C4-2B (cell line): ENCODE data around the gene TRIP10.

ENCODE experiments used
- H3K27ac ChIP-seq: fragments of 450-650 bp; 2 replicates; pipeline ENCODE4 v1.5.1; 2017
- ZFX ChIP-seq: fragments of 450-650 bp; IDR thresholded peaks from 2 replicates; pipeline ENCODE4 v1.6.1; 2017
- TF ChIP-seq, protein P1 (sequence below): fragments of 450-650 bp; conservative IDR thresholded peaks from 2 replicates; pipeline ENCODE4 v1.5.1; 2017; ENCODE audit warnings: mild to moderate bottlenecking

Gene TRIP10

DNA sequence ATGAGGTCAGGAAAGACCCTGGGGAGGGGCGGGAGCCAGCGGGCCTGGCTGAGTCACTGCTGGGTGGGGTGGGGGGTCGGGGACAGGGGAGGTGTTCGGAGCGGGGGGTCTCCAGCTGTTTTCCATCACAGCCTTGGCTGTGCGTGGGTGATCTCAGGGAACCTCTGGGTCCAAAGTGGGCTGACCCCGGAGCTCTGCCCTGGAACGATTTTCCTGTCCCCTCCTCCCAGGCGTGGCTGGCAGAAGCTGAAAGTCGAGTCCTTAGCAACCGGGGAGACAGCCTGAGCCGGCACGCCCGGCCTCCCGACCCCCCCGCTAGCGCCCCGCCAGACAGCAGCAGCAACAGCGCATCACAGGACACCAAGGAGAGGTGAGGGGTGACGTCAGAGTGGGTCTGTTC is 10.6 kb downstream of the TRIP10 start:
- TF ChIP-seq, protein P1, sequence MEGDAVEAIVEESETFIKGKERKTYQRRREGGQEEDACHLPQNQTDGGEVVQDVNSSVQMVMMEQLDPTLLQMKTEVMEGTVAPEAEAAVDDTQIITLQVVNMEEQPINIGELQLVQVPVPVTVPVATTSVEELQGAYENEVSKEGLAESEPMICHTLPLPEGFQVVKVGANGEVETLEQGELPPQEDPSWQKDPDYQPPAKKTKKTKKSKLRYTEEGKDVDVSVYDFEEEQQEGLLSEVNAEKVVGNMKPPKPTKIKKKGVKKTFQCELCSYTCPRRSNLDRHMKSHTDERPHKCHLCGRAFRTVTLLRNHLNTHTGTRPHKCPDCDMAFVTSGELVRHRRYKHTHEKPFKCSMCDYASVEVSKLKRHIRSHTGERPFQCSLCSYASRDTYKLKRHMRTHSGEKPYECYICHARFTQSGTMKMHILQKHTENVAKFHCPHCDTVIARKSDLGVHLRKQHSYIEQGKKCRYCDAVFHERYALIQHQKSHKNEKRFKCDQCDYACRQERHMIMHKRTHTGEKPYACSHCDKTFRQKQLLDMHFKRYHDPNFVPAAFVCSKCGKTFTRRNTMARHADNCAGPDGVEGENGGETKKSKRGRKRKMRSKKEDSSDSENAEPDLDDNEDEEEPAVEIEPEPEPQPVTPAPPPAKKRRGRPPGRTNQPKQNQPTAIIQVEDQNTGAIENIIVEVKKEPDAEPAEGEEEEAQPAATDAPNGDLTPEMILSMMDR = no peak
- TF ChIP-seq ZFX = no peak
- H3K27ac ChIP-seq = no peak overlapping the region

DNA sequence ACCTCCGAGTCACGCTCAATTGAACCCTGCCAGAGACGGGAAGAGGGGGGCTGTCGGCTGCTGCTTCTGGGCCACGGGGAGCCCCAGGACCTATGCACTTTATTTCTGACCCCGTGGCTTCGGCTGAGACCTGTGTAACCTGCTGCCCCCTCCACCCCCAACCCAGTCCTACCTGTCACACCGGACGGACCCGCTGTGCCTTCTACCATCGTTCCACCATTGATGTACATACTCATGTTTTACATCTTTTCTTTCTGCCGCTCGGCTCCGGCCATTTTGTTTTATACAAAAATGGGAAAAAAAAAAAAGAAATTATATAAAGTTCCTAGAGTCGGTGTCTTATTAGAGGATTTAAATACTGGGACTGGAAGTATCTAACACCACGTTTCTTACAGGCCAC is 11.7 kb downstream of the TRIP10 start:
- no peak for TF ChIP-seq ZFX
- TF ChIP-seq, protein P1 = no peak
- H3K27ac ChIP-seq = no peak overlapping the region

DNA sequence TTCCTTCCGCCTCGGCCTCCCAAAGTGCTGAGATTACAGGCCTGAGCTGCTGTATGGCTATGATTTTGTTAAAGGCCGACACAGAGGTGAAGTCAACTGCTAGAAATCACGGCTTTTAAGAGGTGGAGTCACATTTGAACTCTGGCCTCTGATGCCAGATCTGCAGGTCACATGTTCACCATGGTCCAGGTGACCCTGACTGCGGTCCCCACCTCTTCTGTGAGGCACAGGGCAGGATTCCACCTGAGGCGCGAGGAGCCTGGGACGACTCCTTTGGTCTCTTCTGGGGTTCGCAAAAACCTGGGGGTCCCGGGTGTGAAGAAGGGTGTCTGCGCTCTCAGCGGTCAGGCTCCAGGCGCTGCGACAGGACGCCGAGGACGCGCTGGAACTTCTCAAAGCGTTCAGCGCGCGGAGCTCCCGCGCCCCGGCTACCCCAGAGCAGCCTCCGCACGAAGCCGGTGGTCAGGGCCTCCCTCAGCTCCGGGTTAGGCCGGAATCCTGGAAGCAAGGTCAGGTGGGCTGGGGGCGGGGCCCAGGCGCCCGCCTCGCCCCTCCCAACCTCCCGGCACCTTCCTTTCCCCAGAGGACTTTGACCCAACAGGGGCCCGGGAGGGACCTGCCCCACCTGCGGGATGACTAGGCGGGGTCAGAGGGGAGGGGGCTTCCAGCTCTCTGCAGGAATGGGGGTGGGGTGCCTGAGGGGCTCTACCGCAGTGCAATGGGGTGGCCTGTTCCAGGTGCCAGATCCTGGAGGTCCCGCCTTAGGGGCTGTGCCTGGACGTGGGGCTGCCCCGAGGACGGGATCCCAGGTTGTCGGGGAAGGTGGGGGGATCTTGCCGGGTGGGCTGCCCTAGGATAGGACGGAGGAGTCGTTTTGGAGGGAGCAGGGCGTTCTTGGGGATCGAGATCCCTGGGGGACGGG is 13.0 kb downstream of the TRIP10 start:
- TF ChIP-seq, protein P1 = no peak
- no peak for TF ChIP-seq ZFX
- H3K27ac ChIP-seq = no peak overlapping the region

DNA sequence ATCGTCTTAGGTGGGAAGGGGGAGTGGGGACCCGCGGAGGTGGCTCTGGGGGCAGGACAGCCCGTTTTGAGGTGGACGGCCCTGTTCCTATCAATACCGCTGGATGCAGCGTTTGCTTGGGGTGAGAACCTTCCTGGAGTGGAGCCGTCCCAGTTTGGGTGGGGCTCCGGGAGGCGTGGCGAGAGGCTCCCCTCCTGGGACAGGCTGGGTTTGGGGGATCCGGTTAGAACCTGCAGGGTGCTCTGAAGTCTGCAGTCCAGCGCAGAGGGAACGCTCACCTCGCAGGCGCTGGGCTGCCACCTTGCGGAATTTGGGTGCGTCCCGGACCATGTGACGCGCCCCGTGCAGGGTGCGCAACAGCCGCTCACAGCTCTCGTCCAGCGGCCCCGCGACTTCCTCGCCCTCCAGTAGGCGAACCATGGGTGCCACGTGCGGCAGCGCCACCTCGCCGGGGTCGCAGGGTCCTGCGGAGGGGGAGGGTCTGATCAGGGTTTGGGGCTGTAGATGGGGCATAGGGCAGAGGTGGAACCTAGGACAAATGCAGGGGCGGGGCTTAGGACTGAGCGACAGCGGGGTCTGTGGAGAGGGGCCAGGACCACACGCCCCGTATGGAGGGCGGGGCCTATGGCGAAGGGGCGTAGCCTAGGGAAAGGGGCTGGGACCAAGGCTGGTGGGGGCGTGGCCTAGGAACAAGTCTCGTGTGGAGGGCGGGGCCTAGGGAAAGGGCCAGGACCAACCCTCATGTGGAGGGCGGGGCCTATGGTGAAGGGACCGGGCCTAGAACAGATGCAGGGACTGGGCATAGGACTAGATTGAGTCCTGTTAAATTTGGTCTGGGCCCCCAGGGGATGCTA is 13.9 kb downstream of the TRIP10 start:
- TF ChIP-seq ZFX = no peak
- no peak overlapping the region for H3K27ac ChIP-seq

DNA sequence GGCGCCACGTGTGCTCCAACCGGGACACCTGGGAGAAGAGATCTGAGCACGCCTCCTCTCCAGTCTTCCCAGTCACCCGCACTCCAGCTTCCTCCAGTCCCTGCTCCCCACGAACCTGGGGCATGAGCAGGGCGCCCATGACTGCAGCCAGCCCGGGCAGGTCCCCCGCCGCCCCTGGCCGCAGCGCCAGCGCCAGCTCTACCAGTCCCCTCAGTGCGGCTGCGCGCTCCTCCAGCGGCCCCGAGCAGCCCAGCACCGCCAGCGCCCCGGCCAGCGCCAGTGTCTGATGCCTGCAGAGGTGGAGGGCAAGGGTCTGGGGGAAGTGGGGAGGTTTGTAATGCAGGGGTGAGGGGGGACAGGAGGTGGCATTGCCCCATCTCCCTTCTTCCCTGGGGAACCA is 14.7 kb downstream of the TRIP10 start:
- H3K27ac ChIP-seq = no peak overlapping the region
- TF ChIP-seq, protein P1 = no peak
- TF ChIP-seq ZFX = no peak

DNA sequence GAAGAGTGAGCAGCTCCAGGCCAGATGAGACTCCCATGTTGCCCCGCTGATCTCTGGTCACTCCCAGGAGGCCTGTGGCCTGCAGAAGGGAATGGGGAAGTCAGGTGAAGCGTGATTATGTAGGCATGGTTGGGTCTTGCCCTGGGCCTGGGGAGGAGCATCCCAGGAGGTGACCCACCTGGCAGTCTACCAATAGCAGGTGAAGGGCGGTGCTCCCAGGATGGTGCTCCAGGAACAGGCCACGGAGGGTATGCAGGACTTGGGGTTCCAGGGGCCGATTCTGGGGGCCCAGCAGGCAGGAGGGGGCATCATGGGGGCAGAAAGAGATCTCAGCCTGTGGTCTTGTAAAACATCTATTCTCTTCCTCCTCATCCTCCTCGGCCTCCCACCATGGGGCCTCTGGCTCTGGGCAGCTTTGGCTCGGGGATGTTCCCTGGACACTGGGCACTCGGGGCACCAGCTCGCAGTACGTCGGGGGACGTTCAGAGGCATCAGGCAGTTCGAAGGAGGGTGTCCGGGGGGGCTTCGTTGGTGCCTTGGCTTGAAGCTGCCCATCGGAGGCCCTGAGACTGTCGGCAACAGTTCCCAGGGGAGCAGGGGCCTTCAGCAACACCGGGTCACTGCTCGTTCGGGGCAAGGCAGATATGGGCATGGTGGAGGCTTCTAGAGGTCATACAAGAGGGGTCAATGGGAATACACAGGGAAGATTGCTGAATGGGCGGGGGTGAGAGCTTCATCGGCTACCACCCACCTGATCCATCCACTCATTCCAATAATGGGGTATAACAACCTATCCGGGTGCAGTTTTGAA is 15.4 kb downstream of the TRIP10 start:
- TF ChIP-seq, protein P1 = no peak
- TF ChIP-seq ZFX = no peak
- H3K27ac ChIP-seq = no peak overlapping the region

DNA sequence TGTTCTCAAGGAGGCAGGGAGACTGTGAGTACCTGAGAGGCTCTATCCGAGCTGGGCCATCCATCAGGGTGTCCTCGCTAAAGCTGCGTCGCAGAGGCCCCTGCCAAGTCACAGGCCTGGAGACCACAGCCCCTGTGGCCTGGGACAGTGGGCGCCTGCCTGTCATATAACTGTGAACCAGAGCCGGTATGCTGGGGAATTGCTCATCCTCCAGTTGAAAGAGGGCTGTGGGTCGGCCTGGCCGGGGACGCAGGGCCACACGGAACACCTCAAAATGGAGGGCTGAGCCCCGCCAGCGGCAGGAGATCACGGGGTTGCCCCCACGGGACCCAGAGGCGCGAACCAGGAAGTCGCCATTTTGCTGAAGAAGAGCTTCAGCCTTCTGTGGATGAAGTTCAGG is 21.1 kb downstream of the TRIP10 start:
- TF ChIP-seq, protein P1 = no peak
- no peak for TF ChIP-seq ZFX

More for the DNA sequence above, 21.1 kb downstream of the TRIP10 start:
- no peak overlapping the region for H3K27ac ChIP-seq
